Activated T-helper 2 cell treated with anti-CD3 and anti-CD28 coated beads, Interferon-gamma antibody, Interleukin-2, Interleukin-4, amounts not matched to agents 10 μg/mL and 5 μg/mL and 100 μg/mL, durations not matched to agents 14 hours and 24 hours and 36 hours (primary cell): ENCODE results near the gene CACNA1I. TPM values are rescaled to one million over a fixed set of nuclear protein-coding genes. Genes with fewer than 3 reads are reported as not detected.

Experiments used
- DNase-seq: peaks from one replicate; pipeline ENCODE4 v3.0.0; 2021; ENCODE audit warnings: low spot score
- H3K27ac Mint-ChIP-seq: one replicate; pipeline ENCODE4 v1.8.0; 2021; ENCODE audit warnings: mixed read lengths
- H3K27me3 Mint-ChIP-seq: one replicate; pipeline ENCODE4 v1.8.0; 2021; ENCODE audit warnings: low read depth, mixed read lengths
- H3K36me3 Mint-ChIP-seq: one replicate; pipeline ENCODE4 v1.8.0; 2021; ENCODE audit warnings: low read depth, mixed read lengths
- H3K4me1 Mint-ChIP-seq: one replicate; pipeline ENCODE4 v1.8.0; 2021; ENCODE audit warnings: low read depth, mixed read lengths
- H3K4me3 Mint-ChIP-seq: one replicate; pipeline ENCODE4 v1.8.0; 2021; ENCODE audit warnings: low read depth, mild to moderate bottlenecking, moderate library complexity, mixed read lengths
- H3K9me3 Mint-ChIP-seq: one replicate; pipeline ENCODE4 v1.8.0; 2021; ENCODE audit warnings: mixed read lengths
- intact Hi-C: fragments of 100-400 bp; cut with micrococcal nuclease; formaldehyde crosslinking; loops from one replicate; pipeline ENCODE4 v1.15.1; 2023
- total RNA-seq: library from RNA; stranded (reverse); gene quantifications from 2 replicates; pipeline ENCODE4 v1.2.3, GENCODE V29; 2022

The CACNA1I gene
- total RNA-seq, 1 donor from 2014 or later, result 0.09 TPM

DNA sequence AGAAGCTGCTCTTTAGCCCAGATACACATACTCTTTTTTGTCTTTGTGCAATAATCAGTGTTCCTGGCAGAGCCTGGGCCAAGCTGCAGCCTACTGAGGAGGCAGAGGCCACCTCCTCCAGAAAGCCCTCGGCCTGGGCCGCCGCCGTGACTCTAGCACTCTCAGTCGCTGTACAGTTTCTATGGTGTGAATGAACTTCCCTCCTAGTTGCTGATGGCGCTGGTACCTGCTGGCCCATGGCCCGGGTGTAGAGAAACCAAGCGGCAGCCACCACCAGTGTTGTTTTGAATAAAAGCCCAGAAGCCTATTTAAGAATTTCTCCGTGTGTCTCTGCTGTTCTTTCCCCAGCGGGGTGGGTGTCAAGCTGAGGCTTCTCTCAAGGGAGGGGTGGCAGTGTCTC lies 118.9 kb downstream of the CACNA1I start:
- no peaks in the 10 kb centered on the region for H3K4me1 Mint-ChIP-seq
- no peak overlapping the region for H3K4me3 Mint-ChIP-seq
- H3K27ac Mint-ChIP-seq, result no peak overlapping the region
- peaks cover 36% of the 10 kb centered on the region for H3K27me3 Mint-ChIP-seq
- intact Hi-C loops, result no loop called here
- no peak for DNase-seq
- no peaks in the 10 kb centered on the region for H3K9me3 Mint-ChIP-seq
- H3K36me3 Mint-ChIP-seq, result no peaks in the 10 kb centered on the region

GRCh38 chr22:39690881-39691605 lies 120.5 kb downstream of the CACNA1I start:
- Mint-ChIP-seq H3K27ac (no peak overlapping the region), H3K4me3 (no peak overlapping the region), H3K36me3 (no peaks in the 10 kb centered on the region), H3K9me3 (no peaks in the 10 kb centered on the region), H3K4me1 (no peaks in the 10 kb centered on the region), H3K27me3 (peaks cover 38% of the 10 kb centered on the region)
- DNase-seq, result no peak
- intact Hi-C loops, result no loop called here

- H3K36me3 Mint-ChIP-seq, result no peaks in the 10 kb centered on the region
- DNase-seq, result no peak
- no peak overlapping the region for H3K27ac Mint-ChIP-seq
- H3K4me1 Mint-ChIP-seq, result no peaks in the 10 kb centered on the region
- intact Hi-C loops, result no loop called here
- no peaks in the 10 kb centered on the region for H3K9me3 Mint-ChIP-seq
- no peak overlapping the region for H3K4me3 Mint-ChIP-seq
- peaks cover 28% of the 10 kb centered on the region for H3K27me3 Mint-ChIP-seq
These were observed 123.5 kb downstream of the CACNA1I start for GRCh38 chr22:39693943-39694500.

- H3K27ac Mint-ChIP-seq, result no peak overlapping the region
- peaks cover 21% of the 10 kb centered on the region for H3K27me3 Mint-ChIP-seq
- DNase-seq, result no peak
- intact Hi-C loops, result no loop called here
- H3K36me3 Mint-ChIP-seq, result no peaks in the 10 kb centered on the region
- H3K4me3 Mint-ChIP-seq, result no peak overlapping the region
- H3K9me3 Mint-ChIP-seq, result no peaks in the 10 kb centered on the region
- H3K4me1 Mint-ChIP-seq, result no peaks in the 10 kb centered on the region
These were observed 127.4 kb downstream of the CACNA1I start for GRCh38 chr22:39697790-39698430.

DNA sequence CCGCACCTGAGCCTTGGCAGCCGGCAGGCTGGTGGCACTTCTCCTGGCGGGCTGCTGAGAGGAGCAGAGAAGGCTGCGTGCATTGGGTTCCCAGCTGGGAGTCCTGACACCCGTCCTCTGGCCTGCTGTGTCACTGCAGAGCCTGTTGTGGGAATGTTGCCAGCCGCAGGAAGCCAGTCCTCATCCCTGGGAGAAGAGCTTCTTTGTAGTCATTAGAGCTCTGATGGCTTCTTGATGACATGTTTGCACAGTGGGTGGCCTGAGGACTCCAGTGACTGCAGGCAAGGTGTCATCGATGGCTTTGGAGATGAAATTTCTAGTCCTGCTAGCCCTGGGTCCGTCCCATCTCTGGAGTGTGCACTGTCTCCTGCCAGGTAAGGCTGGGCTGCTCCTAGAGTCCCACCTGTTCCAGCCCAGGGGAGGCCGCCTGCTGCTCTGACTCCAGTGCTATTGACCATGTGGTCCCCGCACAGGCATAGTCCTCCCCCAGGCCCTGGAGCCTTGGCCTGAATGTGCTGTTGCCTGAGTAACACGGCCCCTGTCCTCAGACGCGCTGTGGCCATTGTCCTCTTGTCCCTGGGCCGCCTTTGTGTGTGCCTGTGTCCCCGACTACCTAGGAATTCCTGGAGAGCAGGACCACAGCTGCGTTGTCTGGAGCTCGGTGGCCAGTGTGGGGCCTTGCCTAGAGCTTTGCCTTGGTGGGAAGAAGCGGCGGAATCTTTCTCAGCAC lies 129.2 kb downstream of the CACNA1I start:
- H3K4me3 Mint-ChIP-seq, result no peak overlapping the region
- no peaks in the 10 kb centered on the region for H3K9me3 Mint-ChIP-seq
- H3K27ac Mint-ChIP-seq, result no peak overlapping the region
- H3K4me1 Mint-ChIP-seq, result no peaks in the 10 kb centered on the region
- DNase-seq, result no peak
- intact Hi-C loops, result no loop called here
- H3K36me3 Mint-ChIP-seq, result no peaks in the 10 kb centered on the region
- peaks cover 17% of the 10 kb centered on the region for H3K27me3 Mint-ChIP-seq

DNA sequence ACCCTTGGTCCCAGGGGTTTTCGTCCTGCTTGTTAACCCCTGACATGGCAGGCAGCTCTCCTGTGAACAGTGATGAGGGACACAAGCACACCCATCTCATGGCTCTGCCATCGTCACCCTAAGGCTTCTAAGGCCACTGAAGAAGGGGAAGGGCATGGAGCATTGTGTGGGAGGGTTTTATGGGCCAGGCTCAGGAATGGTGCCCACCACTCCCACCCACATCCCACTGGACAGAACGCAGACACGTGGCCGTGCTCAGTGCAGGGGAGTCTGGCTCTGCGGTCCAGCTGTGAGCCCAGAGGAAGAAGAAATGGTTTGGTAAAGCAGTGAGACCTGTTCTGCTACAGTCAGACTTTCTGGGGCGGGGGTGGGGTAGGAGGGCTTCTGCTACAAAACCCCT lies 130.0 kb downstream of the CACNA1I start:
- Mint-ChIP-seq H3K9me3 (no peaks in the 10 kb centered on the region), H3K4me3 (no peak overlapping the region), H3K27me3 (peaks cover 17% of the 10 kb centered on the region), H3K36me3 (no peaks in the 10 kb centered on the region), H3K4me1 (no peaks in the 10 kb centered on the region), H3K27ac (no peak overlapping the region)
- DNase-seq, result no peak
- intact Hi-C loops, result no loop called here

- Mint-ChIP-seq H3K4me3 (no peak overlapping the region), H3K36me3 (no peaks in the 10 kb centered on the region), H3K27me3 (peaks cover 7% of the 10 kb centered on the region), H3K4me1 (no peaks in the 10 kb centered on the region), H3K9me3 (no peaks in the 10 kb centered on the region), H3K27ac (no peak overlapping the region)
- DNase-seq, result no peak
- intact Hi-C loops, result no loop called here
These were observed 132.5 kb downstream of the CACNA1I start for GRCh38 chr22:39703091-39703490.

DNA sequence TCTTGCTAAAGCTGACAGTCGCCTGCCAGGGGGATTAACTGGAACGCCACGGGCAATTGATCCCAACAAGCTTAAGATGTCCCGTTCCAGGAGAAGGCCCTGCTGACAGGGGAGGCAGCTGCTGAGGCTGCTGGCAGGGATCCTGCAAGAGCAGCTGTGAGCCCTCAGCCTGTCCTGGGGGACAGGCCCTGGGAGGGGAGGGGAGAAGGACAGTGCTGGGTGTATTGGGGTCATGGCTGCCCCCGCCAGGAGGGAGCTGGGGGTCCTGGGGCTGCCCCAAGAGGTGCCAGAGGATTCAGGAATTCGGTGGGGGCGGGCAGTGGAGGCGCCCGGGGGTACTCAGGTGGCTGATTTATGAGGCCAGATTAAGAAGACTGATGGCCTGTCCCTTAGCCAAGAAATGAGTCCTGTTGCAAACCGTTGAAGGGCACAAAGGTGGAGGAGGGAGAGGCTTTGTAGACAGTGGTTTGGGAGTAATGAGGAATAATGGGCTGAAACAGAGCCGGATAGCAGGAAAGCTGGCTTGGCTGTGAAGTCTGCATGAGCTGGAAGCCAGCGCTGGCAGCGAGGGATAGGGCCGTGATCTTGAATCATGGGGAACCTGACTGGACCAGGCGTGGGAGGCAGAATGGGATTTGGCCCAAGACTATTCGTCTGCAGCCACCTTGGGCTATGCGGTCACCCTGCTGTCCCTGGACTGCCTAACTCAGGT lies 133.5 kb downstream of the CACNA1I start:
- H3K4me3 Mint-ChIP-seq, result no peak overlapping the region
- H3K27ac Mint-ChIP-seq, result no peak overlapping the region
- intact Hi-C loops, result no loop called here
- no peaks in the 10 kb centered on the region for H3K36me3 Mint-ChIP-seq
- peaks cover 8% of the 10 kb centered on the region for H3K27me3 Mint-ChIP-seq
- DNase-seq, result no peak
- H3K4me1 Mint-ChIP-seq, result no peaks in the 10 kb centered on the region
- no peaks in the 10 kb centered on the region for H3K9me3 Mint-ChIP-seq

GRCh38 chr22:39705386-39705785 lies 134.8 kb downstream of the CACNA1I start:
- Mint-ChIP-seq H3K9me3 (no peaks in the 10 kb centered on the region), H3K4me3 (no peak overlapping the region), H3K27me3 (peaks cover 14% of the 10 kb centered on the region), H3K4me1 (no peaks in the 10 kb centered on the region), H3K27ac (no peak overlapping the region), H3K36me3 (no peaks in the 10 kb centered on the region)
- intact Hi-C loops, result no loop called here
- no peak for DNase-seq

DNA sequence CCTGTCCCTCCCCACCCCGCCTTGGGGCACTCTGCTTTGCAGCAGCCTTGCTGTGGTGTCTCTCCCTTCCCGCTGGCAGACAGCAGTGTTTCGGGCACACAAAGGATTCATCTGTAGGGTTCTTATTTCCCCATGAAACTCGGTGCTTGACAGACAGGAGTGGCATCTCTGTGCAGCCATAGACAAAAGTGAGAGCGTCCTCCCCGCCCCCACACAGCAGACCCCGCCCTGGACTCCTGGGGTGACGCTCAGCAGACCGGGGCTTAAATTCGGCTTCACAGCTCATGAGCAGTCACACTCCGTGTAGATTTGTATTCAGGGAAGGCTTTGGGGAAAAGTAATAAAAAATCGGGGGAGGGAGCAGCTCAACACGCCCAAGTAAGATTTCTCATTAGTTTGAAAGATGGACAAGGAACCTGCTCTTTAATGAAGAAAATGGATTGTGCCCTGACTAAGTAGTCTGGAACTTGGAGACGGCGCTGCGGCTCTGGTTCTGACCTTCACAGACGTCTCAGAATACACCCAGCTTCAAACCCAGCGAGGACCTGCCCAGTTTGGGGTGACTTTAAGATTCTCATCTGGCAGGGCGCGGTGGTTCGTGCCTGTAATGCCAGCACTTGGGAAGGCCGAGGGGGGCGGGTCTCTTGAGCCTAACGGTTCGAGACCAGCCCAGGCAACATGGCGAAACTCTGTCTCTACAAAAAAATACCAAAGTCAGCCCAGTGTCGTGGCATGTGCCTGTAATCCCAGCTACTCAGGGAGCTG lies 136.0 kb downstream of the CACNA1I start:
- intact Hi-C loops, result no loop called here

DNA sequence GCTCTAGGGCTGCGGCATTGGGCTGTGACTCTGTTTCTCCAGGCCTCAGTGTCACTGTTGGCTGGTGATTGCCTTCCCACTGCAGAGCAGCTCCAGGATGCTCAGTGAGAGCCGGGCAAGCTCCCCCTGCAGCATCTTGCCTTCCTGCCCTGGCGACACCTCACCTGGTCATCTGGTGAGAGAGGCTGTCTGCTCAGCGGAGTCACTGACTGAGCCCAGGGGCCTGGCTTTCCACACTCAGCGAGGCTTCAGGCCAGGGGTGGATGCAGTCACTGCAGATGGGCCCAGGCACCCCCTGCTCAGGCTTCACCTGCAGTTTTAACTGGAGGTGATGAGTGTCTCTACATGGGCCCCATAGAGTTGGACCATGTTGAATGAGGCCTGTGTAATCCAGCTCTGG lies 136.8 kb downstream of the CACNA1I start:
- intact Hi-C loops, result no loop called here
- Mint-ChIP-seq H3K9me3 (no peaks in the 10 kb centered on the region), H3K27me3 (peaks cover 20% of the 10 kb centered on the region), H3K36me3 (no peaks in the 10 kb centered on the region), H3K4me1 (no peaks in the 10 kb centered on the region), H3K4me3 (no peak overlapping the region), H3K27ac (no peak overlapping the region)
- DNase-seq, result no peak

More for the DNA sequence above, 136.0 kb downstream of the CACNA1I start:
- H3K9me3 Mint-ChIP-seq, result no peaks in the 10 kb centered on the region
- DNase-seq, result no peak
- H3K27me3 Mint-ChIP-seq, result peaks cover 18% of the 10 kb centered on the region
- H3K4me1 Mint-ChIP-seq, result no peaks in the 10 kb centered on the region
- no peak overlapping the region for H3K27ac Mint-ChIP-seq
- H3K36me3 Mint-ChIP-seq, result no peaks in the 10 kb centered on the region
- no peak overlapping the region for H3K4me3 Mint-ChIP-seq

DNA sequence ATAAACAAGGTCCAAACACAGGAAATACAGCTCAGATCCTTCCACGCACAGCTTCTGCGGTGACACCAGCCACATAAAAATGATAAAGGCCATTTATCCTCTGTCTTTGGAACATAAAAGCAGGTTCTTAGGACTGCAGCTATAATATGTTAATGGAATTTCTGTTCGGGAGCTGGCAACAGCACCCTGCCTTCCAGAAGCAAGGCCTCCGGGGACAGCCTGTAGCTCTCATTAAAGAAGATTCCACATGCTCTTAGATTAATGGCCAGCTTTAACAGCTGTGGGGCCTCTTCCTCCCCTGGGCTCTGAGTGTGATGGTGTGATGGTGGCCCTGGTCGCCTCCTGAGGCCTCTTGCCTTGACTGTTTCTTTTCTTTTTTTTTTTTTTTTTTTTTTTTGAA lies 137.3 kb downstream of the CACNA1I start:
- DNase-seq, result no peak
- Mint-ChIP-seq H3K27ac (no peak overlapping the region), H3K9me3 (no peaks in the 10 kb centered on the region), H3K4me1 (no peaks in the 10 kb centered on the region), H3K36me3 (no peaks in the 10 kb centered on the region), H3K27me3 (peaks cover 20% of the 10 kb centered on the region), H3K4me3 (no peak overlapping the region)
- intact Hi-C loops, result no loop called here
